Smooth muscle cell (in vitro differentiated cells): ENCODE results near the gene SETMAR. TPM values are rescaled to one million over a fixed set of nuclear protein-coding genes. Genes with fewer than 3 reads are reported as not detected.

ENCODE experiments used
- DNase-seq: peaks from one replicate; lab custom pipeline; 2025; ENCODE audit not compliant: unreplicated experiment; lab: John Stamatoyannopoulos, UW
- H2AFZ ChIP-seq: fragments of 200-600 bp; sonication (generic); 2 replicates; pipeline ENCODE4 v1.6.0; 2016; ENCODE audit warnings: antibody characterized with exemption, low read depth, mild to moderate bottlenecking
- H3F3A ChIP-seq: fragments of 200-600 bp; sonication (generic); 2 replicates; pipeline ENCODE4 v1.6.0; 2017; ENCODE audit warnings: antibody characterized with exemption, low read depth
- H3K27ac ChIP-seq: fragments of 200-600 bp; sonication (generic); 2 replicates; pipeline ENCODE4 v1.5.1; 2016; ENCODE audit warnings: low read depth, mild to moderate bottlenecking
- H3K27me3 ChIP-seq: fragments of 200-600 bp; sonication (generic); 2 replicates; pipeline ENCODE4 v1.6.1; 2016; ENCODE audit warnings: low read depth, mild to moderate bottlenecking
- H3K36me3 ChIP-seq: fragments of 200-600 bp; sonication (generic); 2 replicates; pipeline ENCODE4 v1.5.1; 2016; ENCODE audit warnings: low read depth
- H3K4me1 ChIP-seq: fragments of 200-600 bp; sonication (generic); 2 replicates; pipeline ENCODE4 v1.5.1; 2016; ENCODE audit warnings: low read depth
- H3K4me2 ChIP-seq: fragments of 200-600 bp; sonication (generic); 2 replicates; pipeline ENCODE4 v1.6.0; 2016; ENCODE audit warnings: mild to moderate bottlenecking
- H3K4me3 ChIP-seq: fragments of 200-600 bp; sonication (generic); 2 replicates; pipeline ENCODE4 v1.5.1; 2016; ENCODE audit warnings: mild to moderate bottlenecking
- H3K79me2 ChIP-seq: fragments of 200-600 bp; sonication (generic); 2 replicates; pipeline ENCODE4 v1.6.0; 2016; ENCODE audit warnings: low read depth, mild to moderate bottlenecking
- H3K9ac ChIP-seq: fragments of 200-600 bp; sonication (generic); 2 replicates; pipeline ENCODE4 v1.6.0; 2016; ENCODE audit warnings: low read depth
- H3K9me3 ChIP-seq: fragments of 200-600 bp; sonication (generic); replicated peaks from 2 replicates; pipeline ENCODE4 v1.5.1; 2016; ENCODE audit warnings: low read depth
- H4K20me1 ChIP-seq: fragments of 200-600 bp; sonication (generic); 2 replicates; pipeline ENCODE4 v1.6.0; 2016; ENCODE audit warnings: low read depth
- WGBS: methylation state at CpG from one replicate; pipeline ENCODE4 v1.1.7; 2016; ENCODE audit warnings: low lambda C conversion rate; 5-methylcytosine and 5-hydroxymethylcytosine counted together
- polyA plus RNA-seq: library from polyadenylated mRNA; unstranded; fragments of >200 nt; fragmentation: Nextera tagmentation; extraction: Ambion mirVana; gene quantifications from 2 replicates; pipeline ENCODE4 v1.2.1, GENCODE V29; 2016
- total RNA-seq: library from RNA; depleted of rRNA; stranded (reverse); fragments of >200 nt; gene quantifications from 2 replicates; pipeline ENCODE4 v1.2.3, GENCODE V29; 2014
- TF ChIP-seq, protein P1 (sequence below): fragments of 200-600 bp; sonication (generic); IDR thresholded peaks from 2 replicates; pipeline ENCODE4 v1.5.1; 2017; ENCODE audit warnings: borderline replicate concordance, mild to moderate bottlenecking, antibody characterized with exemption; ENCODE audit not compliant: insufficient read depth, poor library complexity, severe bottlenecking

Gene SETMAR
- total and polyA plus RNA-seq, 2 experiments from 2014 or later, result 7.8 to 12.9 TPM

- Histone ChIP-seq H3K4me3 (no peak overlapping the region), H3K9ac (no peak overlapping the region), H3K27me3 (no peaks in the 10 kb centered on the region), H3K4me2 (no peak overlapping the region), H3F3A (no peaks in the 10 kb centered on the region), H2AFZ (no peak overlapping the region), H4K20me1 (no peaks in the 10 kb centered on the region), H3K9me3 (no peaks in the 10 kb centered on the region), H3K36me3 (no peaks in the 10 kb centered on the region), H3K4me1 (no peaks in the 10 kb centered on the region), H3K27ac (no peak overlapping the region), H3K79me2 (no peaks in the 10 kb centered on the region)
- no peak for DNase-seq
- TF ChIP-seq, protein P1, sequence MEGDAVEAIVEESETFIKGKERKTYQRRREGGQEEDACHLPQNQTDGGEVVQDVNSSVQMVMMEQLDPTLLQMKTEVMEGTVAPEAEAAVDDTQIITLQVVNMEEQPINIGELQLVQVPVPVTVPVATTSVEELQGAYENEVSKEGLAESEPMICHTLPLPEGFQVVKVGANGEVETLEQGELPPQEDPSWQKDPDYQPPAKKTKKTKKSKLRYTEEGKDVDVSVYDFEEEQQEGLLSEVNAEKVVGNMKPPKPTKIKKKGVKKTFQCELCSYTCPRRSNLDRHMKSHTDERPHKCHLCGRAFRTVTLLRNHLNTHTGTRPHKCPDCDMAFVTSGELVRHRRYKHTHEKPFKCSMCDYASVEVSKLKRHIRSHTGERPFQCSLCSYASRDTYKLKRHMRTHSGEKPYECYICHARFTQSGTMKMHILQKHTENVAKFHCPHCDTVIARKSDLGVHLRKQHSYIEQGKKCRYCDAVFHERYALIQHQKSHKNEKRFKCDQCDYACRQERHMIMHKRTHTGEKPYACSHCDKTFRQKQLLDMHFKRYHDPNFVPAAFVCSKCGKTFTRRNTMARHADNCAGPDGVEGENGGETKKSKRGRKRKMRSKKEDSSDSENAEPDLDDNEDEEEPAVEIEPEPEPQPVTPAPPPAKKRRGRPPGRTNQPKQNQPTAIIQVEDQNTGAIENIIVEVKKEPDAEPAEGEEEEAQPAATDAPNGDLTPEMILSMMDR, result no peak
- 69% methylated on average over 3 of the region's 3 CpGs for WGBS
These were observed 33.8 kb downstream of the SETMAR start for GRCh38 chr3:4336850-4337546.

GRCh38 chr3:4338751-4339150 lies 35.6 kb downstream of the SETMAR start:
- Histone ChIP-seq H3K79me2 (no peaks in the 10 kb centered on the region), H3K27me3 (no peaks in the 10 kb centered on the region), H3K4me3 (no peak overlapping the region), H3K36me3 (no peaks in the 10 kb centered on the region), H3K4me2 (no peak overlapping the region), H3K9ac (no peak overlapping the region), H2AFZ (no peak overlapping the region), H3F3A (no peaks in the 10 kb centered on the region), H3K9me3 (no peaks in the 10 kb centered on the region), H3K4me1 (peaks cover 4% of the 10 kb centered on the region), H4K20me1 (no peaks in the 10 kb centered on the region), H3K27ac (no peak overlapping the region)
- TF ChIP-seq, protein P1, result no peak
- WGBS, result 97% methylated on average over 5 of the region's 5 CpGs
- DNase-seq, result no peak

DNA sequence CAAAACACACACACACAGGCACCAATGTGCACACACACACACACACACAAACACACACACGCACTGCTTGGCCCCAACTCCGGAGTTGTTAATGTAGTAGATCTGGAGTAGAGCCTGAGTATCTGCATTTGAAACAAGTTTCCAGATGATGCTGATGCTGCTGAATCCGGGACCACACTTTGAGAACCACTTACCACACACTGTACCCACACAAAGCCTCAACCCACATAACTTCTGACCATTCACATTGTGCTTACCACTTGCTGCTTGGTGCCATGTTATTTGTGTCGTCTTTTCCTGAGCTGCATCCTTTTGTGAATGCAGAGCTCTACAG lies 36.9 kb downstream of the SETMAR start:
- H3F3A ChIP-seq, result peaks cover 3% of the 10 kb centered on the region
- H3K27me3 ChIP-seq, result no peaks in the 10 kb centered on the region
- H3K79me2 ChIP-seq, result no peaks in the 10 kb centered on the region
- H3K4me2 ChIP-seq, result no peak overlapping the region
- TF ChIP-seq, protein P1, result no peak
- peaks cover 4% of the 10 kb centered on the region for H3K4me1 ChIP-seq
- H3K4me3 ChIP-seq, result no peak overlapping the region
- DNase-seq, result no peak
- no peaks in the 10 kb centered on the region for H3K36me3 ChIP-seq
- H3K27ac ChIP-seq, result no peak overlapping the region
- no peak overlapping the region for H3K9ac ChIP-seq
- 97% methylated on average over 4 of the region's 4 CpGs for WGBS
- no peaks in the 10 kb centered on the region for H4K20me1 ChIP-seq
- H3K9me3 ChIP-seq, result no peaks in the 10 kb centered on the region
- H2AFZ ChIP-seq, result no peak overlapping the region
